HEK293T (cell line): Measurements from ENCODE around the gene PMF1.

ENCODE experiments used
- ARNT ChIP-seq: fragments of 450-650 bp; IDR thresholded peaks from 2 replicates; pipeline ENCODE4 v1.6.1; 2017; ENCODE audit warnings: mild to moderate bottlenecking
- BHLHE40 ChIP-seq: fragments of 450-650 bp; IDR thresholded peaks from 2 replicates; pipeline ENCODE4 v1.6.1; 2016; ENCODE audit warnings: mild to moderate bottlenecking, moderate library complexity, borderline replicate concordance
- ELF4 ChIP-seq: fragments of 450-650 bp; IDR thresholded peaks from 2 replicates; pipeline ENCODE4 v1.6.1; 2017; ENCODE audit warnings: antibody characterized with exemption
- FOXA1 ChIP-seq: fragments of 450-650 bp; IDR thresholded peaks from 2 replicates; pipeline ENCODE4 v1.6.1; 2016; ENCODE audit warnings: mild to moderate bottlenecking
- FOXK2 ChIP-seq: fragments of 450-650 bp; IDR thresholded peaks from 2 replicates; pipeline ENCODE4 v1.6.1; 2016; ENCODE audit warnings: mild to moderate bottlenecking
- FOXM1 ChIP-seq: fragments of 450-650 bp; IDR thresholded peaks from 2 replicates; pipeline ENCODE4 v1.6.1; 2017; ENCODE audit warnings: mild to moderate bottlenecking, borderline replicate concordance
- HDGF ChIP-seq: fragments of 450-650 bp; IDR thresholded peaks from 2 replicates; pipeline ENCODE4 v1.6.1; 2017; ENCODE audit warnings: antibody characterized with exemption, borderline replicate concordance
- L3MBTL2 ChIP-seq: fragments of 450-650 bp; conservative IDR thresholded peaks from 2 replicates; pipeline ENCODE4 v1.6.1; 2016; ENCODE audit warnings: mild to moderate bottlenecking
- LEF1 ChIP-seq: fragments of 450-650 bp; IDR thresholded peaks from 2 replicates; pipeline ENCODE4 v1.6.1; 2017; ENCODE audit warnings: mild to moderate bottlenecking, borderline replicate concordance
- SP1 ChIP-seq: fragments of 450-650 bp; IDR thresholded peaks from 2 replicates; pipeline ENCODE4 v1.6.1; 2017
- SUZ12 ChIP-seq: fragments of 450-650 bp; IDR thresholded peaks from 2 replicates; pipeline ENCODE4 v1.6.1; 2016; ENCODE audit warnings: mild to moderate bottlenecking
- TARDBP ChIP-seq: fragments of 450-650 bp; IDR thresholded peaks from 2 replicates; pipeline ENCODE4 v1.6.1; 2016
- ZNF384 ChIP-seq: fragments of 450-650 bp; IDR thresholded peaks from 2 replicates; pipeline ENCODE4 v1.6.1; 2016
- TF ChIP-seq, protein P1 (sequence below): fragments of 450-650 bp; IDR thresholded peaks from 2 replicates; pipeline ENCODE4 v1.6.1; 2016

DNA sequence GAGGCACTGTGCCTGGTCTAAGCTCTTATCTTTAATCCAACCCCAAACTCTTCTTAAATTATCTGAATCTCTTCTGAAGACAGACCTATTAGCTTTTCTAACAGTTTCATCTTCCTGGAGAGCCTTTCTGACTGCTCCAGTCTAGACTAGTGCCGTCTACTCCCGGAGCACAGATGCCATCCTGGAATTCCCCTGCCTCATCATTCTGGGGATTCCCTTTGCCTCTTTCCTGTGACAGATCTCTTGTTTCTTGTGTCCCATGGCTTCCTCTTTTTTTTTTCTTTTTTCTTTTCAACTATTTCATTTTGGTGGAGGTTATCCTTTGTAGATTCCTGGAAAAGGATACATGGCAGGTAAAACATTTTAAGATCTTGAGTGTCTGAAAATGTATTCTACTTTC lies 47.7 kb upstream of the PMF1 start:
- no peak for TF ChIP-seq FOXK2
- TF ChIP-seq SUZ12: no peak
- no peak for TF ChIP-seq HDGF
- no peak for TF ChIP-seq FOXM1
- TF ChIP-seq FOXA1: no peak
- TF ChIP-seq, protein P1, sequence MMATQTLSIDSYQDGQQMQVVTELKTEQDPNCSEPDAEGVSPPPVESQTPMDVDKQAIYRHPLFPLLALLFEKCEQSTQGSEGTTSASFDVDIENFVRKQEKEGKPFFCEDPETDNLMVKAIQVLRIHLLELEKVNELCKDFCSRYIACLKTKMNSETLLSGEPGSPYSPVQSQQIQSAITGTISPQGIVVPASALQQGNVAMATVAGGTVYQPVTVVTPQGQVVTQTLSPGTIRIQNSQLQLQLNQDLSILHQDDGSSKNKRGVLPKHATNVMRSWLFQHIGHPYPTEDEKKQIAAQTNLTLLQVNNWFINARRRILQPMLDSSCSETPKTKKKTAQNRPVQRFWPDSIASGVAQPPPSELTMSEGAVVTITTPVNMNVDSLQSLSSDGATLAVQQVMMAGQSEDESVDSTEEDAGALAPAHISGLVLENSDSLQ: no peak
- TF ChIP-seq TARDBP: no peak
- TF ChIP-seq SP1: no peak
- TF ChIP-seq LEF1: no peak
- TF ChIP-seq ARNT: no peak
- TF ChIP-seq ZNF384: no peak
- TF ChIP-seq BHLHE40: no peak
- no peak for TF ChIP-seq L3MBTL2
- no peak for TF ChIP-seq ELF4
